ENCODE data around the gene ELMOD3. TPM values are rescaled to one million over a fixed set of nuclear protein-coding genes. Genes with fewer than 3 reads are reported as not detected.

Gene ELMOD3
- total and polyA plus RNA-seq, 9 of the 15 experiments (the other 6 are each of a cell fraction or from before 2014, with no cell fraction given): 2.7 to 18.7 (median 11.6) TPM

- TF ChIP-seq ZBTB40 (IDR thresholded peaks at IDR 0.05): no peak
- no peak for TF ChIP-seq ZBTB40 (CRISPR knock-in tag; IDR thresholded peaks at IDR 0.05)
- TF ChIP-seq ATF7 (IDR thresholded peaks at IDR 0.05): peak; percentile 91
- TF ChIP-seq MLLT1 (IDR thresholded peaks at IDR 0.05): no peak
- TF ChIP-seq GABPA (tag; conservative IDR thresholded peaks at IDR 0.05; ENCODE audit: low read depth): 0 out of 2 replicates have a peak, but pooled peaks have one; percentile 14
- TF ChIP-seq HLTF (IDR thresholded peaks at IDR 0.05): no peak
- no peak for TF ChIP-seq IRF1 (CRISPR knock-in tag; IDR thresholded peaks at IDR 0.05; ENCODE audit: borderline replicate concordance)
- no peak for TF ChIP-seq ERF (CRISPR knock-in tag; IDR thresholded peaks at IDR 0.05)
- peak; percentile 60; the same call in 1 of the 2 replicates for TF ChIP-seq HMBOX1 (IDR thresholded peaks at IDR 0.05)
- TF ChIP-seq ETV5 (CRISPR knock-in tag; IDR thresholded peaks at IDR 0.05; ENCODE audit: low read depth): no peak
- TF ChIP-seq ZNF655 (CRISPR knock-in tag; IDR thresholded peaks at IDR 0.05): no peak
- TF ChIP-seq MTA2 (IDR thresholded peaks at IDR 0.05; ENCODE audit: low read depth): no peak
- TF ChIP-seq KDM4B (IDR thresholded peaks at IDR 0.05; ENCODE audit: borderline replicate concordance in 2 of 2, low read depth in 1 of 2): no peak
- TF ChIP-seq ARID2 (IDR thresholded peaks at IDR 0.05): no peak
Observed at GRCh38 chr2:85428343-85428881, 73.8 kb downstream of the ELMOD3 start (continued).

Measured in K562 (cell line).